Astrocyte of the hippocampus (primary cell): ENCODE measurements around the gene EXOC3L1.

Experiments used
- DNase-seq: peaks from one replicate; pipeline ENCODE4 v3.0.0; 2011; ENCODE audit warnings: low read depth, low spot score

The EXOC3L1 gene

DNA sequence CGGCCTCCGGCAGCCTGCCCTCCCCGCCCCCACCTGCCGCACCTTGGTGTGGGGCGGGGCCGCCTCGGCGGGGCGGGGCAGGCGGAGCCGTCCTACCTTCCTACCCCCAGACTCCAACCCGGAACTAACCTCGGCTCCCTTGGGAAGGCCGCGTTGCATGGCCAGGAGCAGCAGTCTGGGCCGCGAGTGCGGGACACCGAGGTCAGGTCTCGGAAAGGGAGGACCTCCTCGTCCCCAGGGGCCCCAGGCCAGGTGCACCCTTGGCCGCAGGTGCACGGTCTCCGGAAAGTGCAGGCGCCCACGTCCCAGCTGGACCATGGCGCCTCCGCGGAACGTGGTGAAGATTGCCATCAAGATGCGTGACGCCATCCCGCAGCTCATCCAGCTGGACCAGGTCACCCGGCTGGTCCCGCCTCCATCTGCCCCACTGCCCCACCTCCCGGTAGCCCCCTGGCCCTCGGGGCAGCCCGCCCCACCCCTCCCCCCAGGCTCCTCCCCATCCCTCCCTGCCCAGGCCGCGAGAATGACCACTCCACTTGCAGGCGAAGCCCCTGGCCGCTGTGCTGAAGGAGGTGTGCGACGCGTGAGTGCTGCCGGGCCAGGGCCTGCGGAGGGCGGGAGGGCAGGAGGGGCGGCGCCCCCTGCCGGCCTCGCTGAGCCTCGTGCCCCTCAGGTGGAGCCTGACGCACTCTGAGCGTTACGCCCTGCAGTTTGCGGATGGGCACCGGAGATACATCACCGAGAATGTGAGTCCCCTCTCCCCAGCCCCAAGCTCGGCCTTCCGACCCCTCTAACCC lies 9.3 kb upstream of the EXOC3L1 start, which contains the start of gene ELMO3:
Gene ELMO3, plus strand, starts transcription at position 121 of the 797 bp plus-strand sequence. Its CDS starts 196 bp downstream, at position 317.
- DNase-seq, result no peak

DNA sequence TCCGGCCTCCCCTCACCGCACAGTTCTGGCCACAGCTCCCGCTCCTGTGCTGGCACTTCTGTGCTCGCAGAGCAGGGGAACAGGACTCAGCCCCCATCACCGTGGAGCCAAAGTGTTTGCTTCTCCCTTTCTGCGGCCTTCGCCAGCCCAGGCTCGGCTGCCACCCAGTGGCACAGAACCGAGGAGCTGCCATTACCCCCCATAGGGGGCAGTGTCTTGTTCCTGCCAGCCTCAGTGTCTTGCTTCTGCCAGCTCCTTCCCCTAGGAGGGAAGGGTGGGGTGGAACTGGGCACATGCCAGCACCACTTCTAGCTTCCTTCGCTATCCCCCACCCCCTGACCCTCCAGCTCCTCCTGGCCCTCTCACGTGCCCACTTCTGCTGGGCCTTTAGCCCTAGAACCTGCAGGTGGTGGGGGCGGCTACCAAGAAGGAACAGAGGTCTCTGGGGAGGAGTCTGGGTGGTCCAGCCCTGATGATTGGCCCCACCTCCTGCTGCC lies 8.3 kb upstream of the EXOC3L1 start:
- DNase-seq, result peak; percentile 65

DNA sequence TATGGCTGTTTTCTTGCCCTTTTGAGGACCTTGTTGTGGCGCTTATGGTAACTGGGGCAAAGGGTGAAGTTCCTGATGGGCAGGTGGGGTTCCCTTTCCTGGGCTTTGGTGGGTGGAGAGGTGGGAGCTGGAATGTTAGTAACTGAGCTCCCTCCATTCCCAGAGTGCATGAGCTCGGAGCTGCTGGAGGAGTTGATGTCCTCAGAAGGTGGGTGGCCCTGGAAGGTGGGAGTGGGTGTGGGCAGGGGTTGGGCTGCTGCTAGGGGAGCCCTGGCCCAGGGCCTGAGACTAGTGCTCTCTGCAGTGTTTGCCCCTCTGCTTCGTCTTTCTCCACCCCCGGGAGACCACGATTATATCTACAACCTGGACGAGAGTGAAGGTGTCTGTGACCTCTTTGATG lies 7.8 kb upstream of the EXOC3L1 start:
- DNase-seq, result no peak

DNA sequence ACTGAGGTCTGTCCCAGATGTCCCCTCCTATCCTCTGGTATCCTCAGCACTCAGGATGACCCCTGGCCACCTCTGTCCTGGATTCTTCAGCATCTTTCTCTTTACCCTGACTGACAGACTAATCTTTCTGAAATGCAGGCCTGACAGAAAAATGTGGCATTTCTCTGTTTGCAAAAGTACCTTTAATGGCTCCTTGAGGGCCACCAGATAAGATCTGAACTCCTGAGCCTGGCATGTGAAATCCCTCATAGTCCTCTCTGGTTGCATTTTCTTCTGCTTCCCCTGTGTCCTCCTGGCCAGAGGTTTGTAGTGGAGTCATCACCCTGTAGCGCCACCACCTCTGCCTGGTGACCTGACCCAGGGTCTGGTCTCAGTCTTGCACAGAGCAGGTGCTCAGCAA lies 6.9 kb upstream of the EXOC3L1 start:
- no peak for DNase-seq

DNA sequence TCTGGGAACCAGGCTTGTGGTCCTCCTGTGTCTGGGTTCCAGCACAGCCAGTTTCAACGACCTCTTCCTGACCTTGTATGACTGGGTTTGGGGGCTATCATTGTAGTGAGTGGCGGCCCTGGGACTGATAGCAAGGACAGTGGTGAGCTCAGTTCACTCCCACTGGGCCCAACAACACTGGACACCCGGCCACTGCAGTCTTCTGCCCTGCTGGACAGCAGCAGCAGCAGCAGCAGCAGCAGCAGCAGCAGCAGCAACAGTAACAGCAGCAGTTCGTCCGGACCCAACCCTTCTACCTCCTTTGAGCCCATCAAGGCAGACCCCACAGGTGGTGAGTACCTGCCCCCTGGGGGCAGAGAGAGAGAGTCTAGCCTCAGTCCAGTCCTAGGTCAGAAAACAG lies 5.7 kb upstream of the EXOC3L1 start:
- no peak for DNase-seq

DNA sequence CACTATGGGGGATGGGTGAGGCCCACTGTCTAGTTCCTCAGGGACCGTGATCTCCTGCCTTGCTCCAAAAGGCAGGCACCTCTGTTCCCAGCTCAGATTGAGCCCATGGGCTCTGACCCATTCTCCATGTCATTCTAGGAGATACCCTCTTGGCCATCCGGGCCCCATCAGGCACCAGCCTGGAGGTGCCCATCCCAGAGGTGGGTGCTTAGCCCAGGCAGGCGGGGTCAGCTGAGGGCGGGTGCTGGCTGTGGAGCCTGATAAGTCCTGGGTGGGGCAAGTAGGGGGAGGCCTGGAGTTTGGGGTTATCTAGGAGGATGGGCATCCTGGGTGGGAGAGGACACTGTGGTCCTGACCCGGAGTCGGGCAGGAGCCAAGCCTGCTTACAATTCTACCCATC lies 4.3 kb upstream of the EXOC3L1 start:
- no peak for DNase-seq

DNA sequence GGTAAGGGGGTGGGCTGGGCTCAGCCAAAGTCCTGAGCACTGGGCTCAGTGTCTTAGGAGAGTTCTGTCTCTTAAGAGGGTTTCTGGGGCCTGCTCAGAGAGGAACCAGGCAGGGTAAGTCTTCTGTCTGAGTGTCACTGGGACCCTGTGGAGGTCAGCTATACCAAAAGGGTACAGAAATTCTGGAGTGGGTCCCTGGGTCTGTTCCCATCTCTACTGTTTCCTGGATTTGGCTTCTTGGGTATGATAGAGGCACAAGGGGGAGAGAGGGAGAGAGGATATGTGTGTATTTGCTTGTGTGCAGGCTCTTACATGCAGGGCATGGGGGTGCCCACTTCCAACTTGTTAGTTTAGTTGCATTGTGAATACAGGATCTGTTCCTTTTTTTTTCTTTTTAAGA lies 3.6 kb upstream of the EXOC3L1 start:
- DNase-seq, result no peak

DNA sequence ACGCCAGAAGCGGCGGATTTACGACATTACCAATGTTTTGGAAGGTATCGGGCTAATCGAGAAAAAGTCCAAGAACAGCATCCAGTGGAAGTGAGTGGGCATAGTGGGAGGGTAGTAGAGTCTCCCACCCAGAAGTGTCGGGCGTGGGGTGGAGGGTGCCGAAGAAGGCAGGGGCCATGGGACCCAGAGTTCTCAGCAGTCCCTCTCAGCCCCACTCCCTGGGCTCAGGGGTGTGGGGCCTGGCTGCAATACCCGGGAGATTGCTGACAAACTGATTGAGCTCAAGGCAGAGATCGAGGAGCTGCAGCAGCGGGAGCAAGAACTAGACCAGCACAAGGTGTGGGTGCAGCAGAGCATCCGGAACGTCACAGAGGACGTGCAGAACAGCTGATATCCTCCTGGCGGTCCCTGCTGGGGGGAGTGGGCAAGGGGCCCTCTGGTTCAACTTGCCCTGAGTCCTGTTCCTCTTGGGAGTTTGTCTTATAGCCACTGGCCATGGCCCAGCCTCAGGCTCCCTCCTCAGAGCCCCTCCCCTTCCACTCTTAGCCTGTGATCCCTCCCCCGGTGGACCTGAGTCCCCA lies 2.9 kb upstream of the EXOC3L1 start:
- DNase-seq, result no peak

DNA sequence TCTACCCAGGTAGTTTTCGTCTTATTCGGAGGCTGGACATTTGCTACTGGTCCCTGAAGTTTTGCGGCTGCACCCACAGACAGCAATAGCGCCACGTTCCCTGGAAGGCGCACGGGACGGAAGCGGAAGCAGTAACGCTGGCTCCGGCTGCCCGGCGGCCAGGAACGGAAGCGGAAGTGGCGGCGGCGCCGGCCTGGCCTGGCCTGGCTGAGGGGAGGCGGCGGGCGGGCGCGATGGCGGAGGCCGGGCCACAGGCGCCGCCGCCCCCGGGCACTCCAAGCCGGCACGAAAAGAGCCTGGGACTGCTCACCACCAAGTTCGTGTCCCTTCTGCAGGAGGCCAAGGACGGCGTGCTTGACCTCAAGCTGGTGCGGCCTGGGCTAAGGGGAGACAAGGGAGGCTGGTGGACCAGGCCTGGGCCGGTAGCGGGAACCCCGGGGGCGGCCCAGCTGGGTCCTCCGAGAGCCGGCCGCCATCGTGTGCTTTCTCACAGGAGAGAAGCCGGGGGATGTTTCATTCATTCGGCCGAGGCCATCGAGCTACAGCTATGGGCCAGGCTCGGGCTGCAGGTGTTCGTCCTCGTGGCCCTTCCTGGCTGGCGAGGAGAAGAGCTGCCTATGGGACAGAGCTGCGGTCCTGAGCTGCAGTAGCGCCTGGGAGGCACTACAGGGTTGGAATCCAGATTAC lies 2.2 kb upstream of the EXOC3L1 start, which contains the start of gene E2F4:
Gene E2F4, plus strand, starts transcription at position 161 of the 687 bp plus-strand sequence. Its CDS starts 73 bp downstream, at position 234.
- DNase-seq, result peak; percentile 97

DNA sequence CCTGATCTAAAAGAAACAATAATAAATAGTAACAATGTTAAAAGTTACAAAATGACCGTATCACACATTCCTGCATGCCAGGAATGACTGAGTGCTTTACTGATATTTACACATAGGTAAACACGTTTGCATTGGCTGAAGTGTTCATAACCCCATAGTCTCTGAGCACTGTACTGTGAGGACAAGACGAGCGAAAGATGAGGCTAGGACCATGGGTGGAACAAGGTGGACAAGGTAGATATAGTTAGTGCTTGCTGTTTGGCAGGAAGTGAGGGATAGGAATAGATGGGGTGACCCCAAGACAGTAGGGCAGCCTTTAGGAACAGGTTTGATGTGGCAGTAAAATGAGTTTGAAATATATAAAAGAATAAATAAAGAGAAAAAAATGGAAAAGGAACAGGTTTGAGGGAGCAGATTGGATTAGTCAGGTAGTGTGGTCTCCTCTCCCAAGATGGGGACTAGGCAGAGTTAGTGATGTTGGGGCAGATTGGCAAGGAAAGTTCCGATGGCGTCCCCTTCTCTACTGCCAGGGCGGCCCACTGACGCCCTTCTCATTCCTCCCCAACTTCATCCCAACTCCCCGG lies 1.6 kb upstream of the EXOC3L1 start:
- no peak for DNase-seq

DNA sequence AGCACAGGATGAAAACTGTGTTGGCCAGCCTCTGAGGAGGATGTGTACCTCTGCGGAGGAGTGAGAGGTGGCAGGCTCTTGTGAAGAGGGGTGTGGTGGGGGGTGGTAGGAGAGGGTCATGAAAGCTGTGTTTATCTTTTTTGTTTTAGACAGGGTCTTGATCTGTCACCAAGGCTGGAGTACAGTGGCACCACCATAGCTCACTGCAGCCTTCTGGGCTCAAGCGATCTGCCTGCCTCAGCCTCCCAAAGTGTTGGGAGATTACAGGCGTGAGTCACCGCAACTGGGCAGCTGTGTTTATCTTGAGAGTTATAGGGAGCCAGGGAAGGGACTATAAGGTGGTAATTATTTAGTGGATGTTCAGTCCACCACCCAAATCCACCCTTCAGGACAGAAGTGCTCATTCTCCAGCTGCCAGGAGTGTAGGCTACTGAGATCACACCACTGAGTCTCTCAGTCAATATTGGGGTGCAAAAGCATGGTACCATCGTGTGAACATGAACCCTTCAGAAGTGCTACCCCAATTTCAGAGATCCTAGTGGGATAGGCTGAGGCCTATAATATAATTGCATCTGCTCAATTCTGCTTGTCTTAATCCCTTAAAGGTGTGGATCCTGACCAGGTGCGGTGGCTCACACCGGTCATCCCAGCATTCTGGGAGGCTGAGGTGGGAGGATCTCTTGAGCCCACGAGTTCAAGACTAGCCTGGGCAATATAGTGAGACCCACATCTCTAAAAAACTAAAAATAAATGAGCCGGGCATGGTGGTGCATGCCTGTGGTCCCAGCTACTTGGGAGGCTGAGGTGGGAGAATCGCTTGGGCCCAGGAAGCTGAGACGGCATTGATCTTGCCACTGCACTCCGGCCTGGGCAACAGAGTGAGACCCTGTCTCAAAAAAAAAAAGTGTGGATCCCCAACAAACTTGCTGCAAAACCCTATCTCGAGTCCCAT lies 788 bp upstream of the EXOC3L1 start:
- DNase-seq, result no peak

DNA sequence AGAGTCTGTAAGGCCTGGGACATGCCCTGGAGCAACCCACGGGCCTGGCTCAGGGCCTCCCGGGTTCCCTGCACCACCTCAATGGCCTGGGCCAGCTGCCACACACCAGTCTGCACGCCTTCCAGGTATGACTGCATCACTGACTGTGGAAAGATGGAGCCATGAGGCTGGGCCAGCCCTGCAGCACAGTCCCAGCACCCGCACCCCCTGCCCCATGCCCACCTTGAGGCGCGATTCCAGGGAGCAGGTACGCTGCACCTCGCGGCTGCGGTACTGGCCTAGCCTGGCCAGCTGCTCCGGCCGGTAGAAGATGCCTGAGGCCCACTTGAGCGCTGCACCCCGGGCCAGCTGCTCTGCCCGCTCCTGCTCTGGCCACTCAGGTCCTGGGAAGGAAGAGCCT lies 1.1 kb downstream of the EXOC3L1 start:
- no peak for DNase-seq

DNA sequence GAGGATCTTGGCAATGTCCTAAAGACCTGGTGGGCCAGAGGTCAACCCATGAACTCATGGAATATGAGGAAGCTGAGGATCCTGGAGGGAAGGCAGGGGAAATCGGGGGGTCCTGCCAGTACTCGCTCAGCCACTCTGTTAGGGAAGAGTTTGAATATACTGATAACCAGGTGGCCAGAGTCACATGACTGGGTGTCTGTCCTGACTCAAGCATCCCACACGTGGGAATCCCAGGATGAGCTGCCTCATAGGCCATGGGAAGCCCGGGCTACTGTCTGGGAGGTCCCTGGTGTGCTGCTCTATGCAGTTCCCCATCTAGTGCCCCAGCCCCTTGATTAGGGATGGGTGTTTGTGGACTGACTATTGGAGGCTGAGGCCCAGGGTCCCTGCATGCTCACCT lies 1.6 kb downstream of the EXOC3L1 start:
- no peak for DNase-seq

DNA sequence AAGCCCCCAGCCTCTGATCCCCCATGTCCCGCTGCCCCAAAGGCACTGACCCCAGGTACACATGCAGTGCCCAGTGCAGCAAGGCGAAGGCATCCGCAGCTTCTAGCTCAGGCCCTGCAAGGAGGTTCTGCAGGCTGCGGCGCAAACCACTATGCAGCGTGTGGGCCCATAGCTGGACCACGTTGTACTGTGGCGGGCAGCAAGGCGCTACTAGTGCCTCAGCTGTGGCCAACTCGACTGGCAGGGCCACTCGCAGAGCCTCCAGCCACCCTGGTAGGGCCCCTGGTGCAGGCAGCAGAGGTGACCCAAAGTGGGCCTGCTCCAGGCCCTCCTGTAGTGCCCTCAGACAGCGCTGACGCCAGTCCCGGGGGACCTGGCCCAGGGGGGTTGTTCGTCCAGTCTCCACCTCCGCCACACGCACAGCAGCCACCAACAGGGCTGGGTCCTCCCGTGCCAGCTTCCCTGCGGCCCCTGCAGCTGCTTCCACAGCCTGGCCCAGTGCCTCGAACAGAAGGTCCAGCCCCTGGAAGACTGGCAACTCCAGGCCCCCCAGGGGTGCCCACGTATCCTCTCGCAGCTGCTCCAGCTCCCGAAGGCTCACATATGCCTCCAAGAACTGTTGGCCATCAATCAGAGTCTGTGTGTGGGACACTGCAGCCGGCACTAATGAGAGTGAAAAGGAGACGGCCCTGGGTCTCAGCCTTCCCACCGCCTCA lies 2.6 kb downstream of the EXOC3L1 start:
- no peak for DNase-seq

DNA sequence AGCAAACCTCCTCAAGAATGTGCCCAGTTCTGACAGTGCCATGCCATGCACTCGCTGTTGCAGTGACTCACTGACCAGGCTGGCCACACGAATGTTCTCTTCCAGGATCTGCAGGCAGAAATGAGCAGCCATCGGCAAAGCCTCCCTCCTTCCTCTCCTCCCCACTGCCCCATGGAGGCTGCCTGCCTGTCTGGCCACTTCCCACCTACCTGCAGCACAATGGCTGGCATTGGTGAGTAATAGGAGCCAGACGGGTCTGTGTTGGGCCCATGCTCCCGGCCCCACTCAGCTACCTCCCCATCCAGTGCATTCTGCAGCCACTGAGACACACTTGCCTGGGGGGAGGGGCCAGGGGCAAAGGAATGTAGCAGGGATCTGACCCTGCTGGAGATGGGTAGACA lies 3.4 kb downstream of the EXOC3L1 start:
- peak; percentile 82 for DNase-seq

DNA sequence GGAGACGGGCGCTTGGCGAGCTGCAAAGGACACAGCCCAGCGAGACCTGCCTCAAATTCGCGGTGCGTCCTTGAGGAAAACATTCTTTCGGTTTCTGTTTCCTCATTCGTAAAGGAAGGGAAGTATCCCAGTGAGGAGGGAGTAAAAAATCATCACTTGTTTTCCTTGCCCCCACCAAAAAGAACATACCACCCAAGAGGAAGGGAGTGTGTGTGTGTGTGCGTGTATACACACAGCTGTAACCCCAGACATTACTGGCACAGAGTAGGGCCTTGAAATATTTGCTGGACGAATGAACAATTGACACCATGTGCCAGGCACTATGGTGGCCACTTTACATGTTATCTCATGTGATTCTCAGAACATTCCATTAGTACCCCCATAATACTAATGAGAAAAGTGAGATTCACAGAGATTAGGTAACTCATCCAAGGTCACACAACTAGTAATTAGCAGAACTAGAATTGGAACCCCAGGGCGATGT lies 4.2 kb downstream of the EXOC3L1 start:
- DNase-seq, result no peak

DNA sequence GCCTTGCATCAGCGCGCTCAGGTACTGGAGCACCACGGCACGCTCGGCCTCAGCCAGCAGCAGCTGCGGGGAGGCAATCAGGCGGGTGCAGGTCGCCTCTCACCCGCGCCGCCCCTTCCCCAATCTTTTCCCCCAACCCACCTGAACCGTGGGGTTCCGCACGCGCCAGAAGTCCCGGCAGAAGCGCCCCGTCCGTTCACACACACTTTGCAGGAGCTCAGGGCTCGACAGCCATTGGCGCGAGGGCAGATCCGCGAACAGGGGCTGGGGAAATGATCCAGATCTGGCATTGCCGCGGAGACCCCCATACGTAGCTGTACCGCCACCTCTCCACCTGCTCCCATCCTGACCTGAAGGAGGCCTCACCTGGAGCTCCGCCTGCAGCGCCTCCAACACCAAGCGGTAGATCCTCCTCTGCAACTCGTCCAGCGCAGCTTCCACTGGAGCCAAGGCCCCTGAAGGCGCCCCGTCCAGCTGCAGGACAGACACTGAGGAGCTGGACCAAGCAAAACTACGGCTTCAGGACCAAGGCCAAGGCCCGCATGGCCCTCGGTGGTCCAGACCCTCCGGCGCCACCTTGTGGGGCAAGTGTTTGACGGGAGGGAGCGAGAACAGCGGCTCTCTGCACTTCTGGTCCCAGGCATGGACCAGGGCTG lies 4.8 kb downstream of the EXOC3L1 start:
- DNase-seq, result peak; percentile 97

DNA sequence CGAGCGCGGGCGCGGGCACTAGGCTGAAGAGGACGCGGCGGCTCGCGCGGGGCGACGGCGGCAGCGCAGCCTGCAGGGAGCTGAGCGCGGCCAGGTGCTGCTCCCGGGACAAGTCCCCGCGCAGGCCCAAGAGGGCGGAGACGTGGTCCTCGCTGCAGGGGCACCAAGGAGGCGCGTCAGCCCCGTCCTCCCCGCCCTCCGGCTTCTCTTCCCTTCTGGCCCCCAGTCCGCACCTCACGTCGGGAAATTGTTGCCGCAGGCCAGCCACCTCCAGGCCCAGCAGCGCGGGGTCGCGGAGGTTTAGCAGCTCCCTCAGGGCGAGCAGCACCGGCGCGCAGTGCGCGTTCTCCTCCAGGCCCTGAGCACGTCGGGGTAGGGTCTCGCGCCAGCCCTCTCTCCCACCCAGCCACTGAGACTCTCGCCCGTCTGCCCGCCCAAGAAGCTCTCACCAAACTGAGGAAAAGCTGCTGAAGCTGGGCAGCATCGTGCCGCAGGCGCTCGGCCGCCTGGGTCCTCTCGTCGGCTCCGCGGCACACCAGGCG lies 5.4 kb downstream of the EXOC3L1 start:
- peak; percentile 62 for DNase-seq
